Measurements from ENCODE around the gene DISC1. TPM values are rescaled to one million over a fixed set of nuclear protein-coding genes. Genes with fewer than 3 reads are reported as not detected.
"Not testable (repeated sequence)": the region's sequence is repeated elsewhere in the genome, so short reads cannot be mapped to it uniquely, and the experiment has no call there.

DISC1 gene
- total and polyA plus RNA-seq, 2 donors (not counting 1 experiment from before 2014, with no cell fraction given) = 2.0 to 4.3 TPM

DNA sequence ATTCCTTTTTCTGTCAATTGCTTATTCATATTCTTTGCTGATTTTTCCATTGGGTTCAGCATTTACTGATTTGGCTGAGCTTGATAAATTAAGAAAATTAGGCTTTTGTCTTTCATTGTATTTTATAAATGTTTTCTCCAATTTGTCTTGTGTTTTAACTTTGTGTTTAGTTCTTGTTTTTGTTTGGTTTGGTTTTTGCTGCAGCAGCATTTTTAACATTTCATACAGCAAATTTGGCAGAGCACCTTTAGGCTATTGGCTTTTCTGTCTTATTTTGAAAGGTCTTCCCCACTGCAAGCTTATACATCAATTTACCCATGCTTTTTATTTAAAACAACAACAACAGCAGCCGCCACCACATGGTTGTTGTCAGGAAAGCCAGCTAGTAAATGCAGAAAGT is 33.8 kb upstream of the DISC1 start:
- Histone ChIP-seq H3K79me2 (ENCODE audit: control insufficient read depth, insufficient read depth, low read length) (no peaks in the 10 kb centered on the region), H3K27ac (ENCODE audit: insufficient read depth, low read length) (no peak overlapping the region), H3K4me3 (replicated peaks in 1 of 4; ENCODE audit: control extremely low read depth in 1 of 4, insufficient read depth in 1 of 4, low read depth in 3 of 4, low read length in 4 of 4) (no peak overlapping the region), H4K20me1 (ENCODE audit: control insufficient read depth, extremely low read depth, insufficient read depth, low read length) (no peaks in the 10 kb centered on the region), H3K4me1 (ENCODE audit: control insufficient read depth, extremely low read depth, insufficient read depth, low read length) (no peaks in the 10 kb centered on the region), H3K27me3 (ENCODE audit: control insufficient read depth, insufficient read depth, low read length) (no peaks in the 10 kb centered on the region), H3K9ac (ENCODE audit: insufficient read depth, low read length) (no peak overlapping the region), H2AFZ (ENCODE audit: low read length) (no peak overlapping the region), H3K36me3 (ENCODE audit: control insufficient read depth, insufficient read depth, low read length) (no peaks in the 10 kb centered on the region), H3K9me3 (ENCODE audit: control insufficient read depth, insufficient read depth, low read depth, low read length) (no peaks in the 10 kb centered on the region), H3K4me2 (ENCODE audit: extremely low read depth, insufficient read depth, low read length) (no peak overlapping the region)
- TF ChIP-seq, protein P1, sequence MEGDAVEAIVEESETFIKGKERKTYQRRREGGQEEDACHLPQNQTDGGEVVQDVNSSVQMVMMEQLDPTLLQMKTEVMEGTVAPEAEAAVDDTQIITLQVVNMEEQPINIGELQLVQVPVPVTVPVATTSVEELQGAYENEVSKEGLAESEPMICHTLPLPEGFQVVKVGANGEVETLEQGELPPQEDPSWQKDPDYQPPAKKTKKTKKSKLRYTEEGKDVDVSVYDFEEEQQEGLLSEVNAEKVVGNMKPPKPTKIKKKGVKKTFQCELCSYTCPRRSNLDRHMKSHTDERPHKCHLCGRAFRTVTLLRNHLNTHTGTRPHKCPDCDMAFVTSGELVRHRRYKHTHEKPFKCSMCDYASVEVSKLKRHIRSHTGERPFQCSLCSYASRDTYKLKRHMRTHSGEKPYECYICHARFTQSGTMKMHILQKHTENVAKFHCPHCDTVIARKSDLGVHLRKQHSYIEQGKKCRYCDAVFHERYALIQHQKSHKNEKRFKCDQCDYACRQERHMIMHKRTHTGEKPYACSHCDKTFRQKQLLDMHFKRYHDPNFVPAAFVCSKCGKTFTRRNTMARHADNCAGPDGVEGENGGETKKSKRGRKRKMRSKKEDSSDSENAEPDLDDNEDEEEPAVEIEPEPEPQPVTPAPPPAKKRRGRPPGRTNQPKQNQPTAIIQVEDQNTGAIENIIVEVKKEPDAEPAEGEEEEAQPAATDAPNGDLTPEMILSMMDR (conservative IDR thresholded peaks at IDR 0.05 in 1 of 2, IDR thresholded peaks at IDR 0.05 in 1 of 2; ENCODE audit: low read depth in 1 of 2, low read length in 2 of 2) = no peak
- no peak for TF ChIP-seq EZH2 (IDR thresholded peaks at IDR 0.05; ENCODE audit: low read length, missing control alignments)
- no peak for DNase-seq (ENCODE audit: low read depth in 2 of 2)

DNA sequence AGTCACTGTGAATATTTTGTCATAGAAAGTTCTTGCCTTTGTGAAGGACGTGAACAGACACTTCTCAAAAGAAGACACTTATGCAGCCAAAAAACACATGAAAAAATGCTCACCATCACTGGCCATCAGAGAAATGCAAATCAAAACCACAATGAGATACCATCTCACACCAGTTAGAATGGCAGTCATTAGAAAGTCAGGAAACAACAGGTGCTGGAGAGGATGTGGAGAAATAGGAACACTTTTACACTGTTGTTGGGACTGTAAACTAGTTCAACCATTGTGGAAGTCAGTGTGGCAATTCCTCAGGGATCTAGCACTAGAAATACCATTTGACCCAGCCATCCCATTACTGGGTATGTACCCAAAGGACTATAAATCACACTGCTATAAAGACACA is 33.3 kb upstream of the DISC1 start:
- H3K27me3 ChIP-seq (ENCODE audit: control insufficient read depth, insufficient read depth, low read length); H3K27ac ChIP-seq (ENCODE audit: insufficient read depth, low read length); DNase-seq (ENCODE audit: low read depth in 2 of 2); H3K9ac ChIP-seq (ENCODE audit: insufficient read depth, low read length); H2AFZ ChIP-seq (ENCODE audit: low read length); H3K4me1 ChIP-seq (ENCODE audit: control insufficient read depth, extremely low read depth, insufficient read depth, low read length); H3K36me3 ChIP-seq (ENCODE audit: control insufficient read depth, insufficient read depth, low read length); H3K4me2 ChIP-seq (ENCODE audit: extremely low read depth, insufficient read depth, low read length); H4K20me1 ChIP-seq (ENCODE audit: control insufficient read depth, extremely low read depth, insufficient read depth, low read length); H3K4me3 ChIP-seq (replicated peaks in 1 of 4; ENCODE audit: control extremely low read depth in 1 of 4, insufficient read depth in 1 of 4, low read depth in 3 of 4, low read length in 4 of 4); H3K79me2 ChIP-seq (ENCODE audit: control insufficient read depth, insufficient read depth, low read length); H3K9me3 ChIP-seq (ENCODE audit: control insufficient read depth, insufficient read depth, low read depth, low read length): not testable (repeated sequence)

DNA sequence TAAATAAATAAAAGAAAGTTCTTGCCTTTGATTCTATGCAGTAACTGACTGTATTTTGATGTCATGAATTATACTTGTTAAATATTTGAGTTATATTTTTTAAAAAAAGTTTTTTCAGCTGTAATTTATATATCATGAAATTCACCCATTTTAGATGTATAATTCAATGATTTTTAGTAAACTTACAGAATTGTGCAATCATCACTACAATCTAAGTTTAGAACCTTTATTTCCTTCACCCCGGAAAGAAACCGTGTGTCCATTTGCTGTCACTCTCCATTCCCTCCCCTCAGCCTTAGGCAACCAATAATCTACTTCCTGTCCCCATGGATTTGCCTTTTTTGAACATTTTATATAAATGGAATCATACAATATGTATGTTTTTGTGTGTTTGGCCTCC is 32.5 kb upstream of the DISC1 start:
- no peak overlapping the region for H3K9ac ChIP-seq (ENCODE audit: insufficient read depth, low read length)
- H3K36me3 ChIP-seq (ENCODE audit: control insufficient read depth, insufficient read depth, low read length) = no peaks in the 10 kb centered on the region
- H3K27ac ChIP-seq (ENCODE audit: insufficient read depth, low read length) = no peak overlapping the region
- H3K4me1 ChIP-seq (ENCODE audit: control insufficient read depth, extremely low read depth, insufficient read depth, low read length) = no peaks in the 10 kb centered on the region
- DNase-seq (ENCODE audit: low read depth in 2 of 2) = no peak
- no peaks in the 10 kb centered on the region for H3K9me3 ChIP-seq (ENCODE audit: control insufficient read depth, insufficient read depth, low read depth, low read length)
- no peaks in the 10 kb centered on the region for H3K27me3 ChIP-seq (ENCODE audit: control insufficient read depth, insufficient read depth, low read length)
- no peak overlapping the region for H3K4me3 ChIP-seq (replicated peaks in 1 of 4; ENCODE audit: control extremely low read depth in 1 of 4, insufficient read depth in 1 of 4, low read depth in 3 of 4, low read length in 4 of 4)
- no peaks in the 10 kb centered on the region for H4K20me1 ChIP-seq (ENCODE audit: control insufficient read depth, extremely low read depth, insufficient read depth, low read length)
- no peak overlapping the region for H2AFZ ChIP-seq (ENCODE audit: low read length)
- H3K79me2 ChIP-seq (ENCODE audit: control insufficient read depth, insufficient read depth, low read length) = no peaks in the 10 kb centered on the region
- no peak overlapping the region for H3K4me2 ChIP-seq (ENCODE audit: extremely low read depth, insufficient read depth, low read length)
- TF ChIP-seq, protein P1 (conservative IDR thresholded peaks at IDR 0.05 in 1 of 2, IDR thresholded peaks at IDR 0.05 in 1 of 2; ENCODE audit: low read depth in 1 of 2, low read length in 2 of 2) = no peak
- TF ChIP-seq EZH2 (IDR thresholded peaks at IDR 0.05; ENCODE audit: low read length, missing control alignments) = no peak

Measured in fibroblast of lung (primary cell).